Ishikawa (cell line): Measurements from ENCODE around the gene CHD2.

Experiments used
- CEBPB ChIP-seq: IDR thresholded peaks from 2 replicates; pipeline ENCODE4 v1.6.1; 2012
- EGR1 ChIP-seq: IDR thresholded peaks from 2 replicates; pipeline ENCODE4 v1.6.1; 2012
- EP300 ChIP-seq: IDR thresholded peaks from 2 replicates; pipeline ENCODE4 v1.6.1; 2012; ENCODE audit warnings: borderline replicate concordance
- FOXM1 ChIP-seq: IDR thresholded peaks from 2 replicates; pipeline ENCODE4 v1.6.1; 2012; ENCODE audit warnings: low read depth, borderline replicate concordance
- NFIC ChIP-seq: IDR thresholded peaks from 2 replicates; pipeline ENCODE4 v1.6.1; 2012
- RAD21 ChIP-seq: IDR thresholded peaks from 2 replicates; pipeline ENCODE4 v1.6.1; 2012; ENCODE audit warnings: low read depth
- REST ChIP-seq: IDR thresholded peaks from 2 replicates; pipeline ENCODE4 v1.6.1; 2012; ENCODE audit warnings: low read depth, mild to moderate bottlenecking
- USF1 ChIP-seq: IDR thresholded peaks from 2 replicates; pipeline ENCODE4 v1.6.1; 2012
- YY1 ChIP-seq: IDR thresholded peaks from 2 replicates; pipeline ENCODE4 v1.6.1; 2012; ENCODE audit warnings: low read depth
- ZBTB7A ChIP-seq: IDR thresholded peaks from 2 replicates; pipeline ENCODE4 v1.6.1; 2012; ENCODE audit warnings: low read depth
- TF ChIP-seq, protein P1 (sequence below): IDR thresholded peaks from 2 replicates; pipeline ENCODE4 v1.6.1; 2012

GRCh38 chr15:92869263-92869940, 30.7 kb upstream of the CHD2 start:
- peak; percentile 98 for TF ChIP-seq CEBPB
- TF ChIP-seq, protein P1, sequence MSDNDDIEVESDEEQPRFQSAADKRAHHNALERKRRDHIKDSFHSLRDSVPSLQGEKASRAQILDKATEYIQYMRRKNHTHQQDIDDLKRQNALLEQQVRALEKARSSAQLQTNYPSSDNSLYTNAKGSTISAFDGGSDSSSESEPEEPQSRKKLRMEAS, result no peak
- no peak for TF ChIP-seq REST
- TF ChIP-seq FOXM1, result no peak
- TF ChIP-seq YY1, result no peak
- no peak for TF ChIP-seq RAD21
- TF ChIP-seq EGR1, result no peak
- TF ChIP-seq USF1, result no peak
- no peak for TF ChIP-seq ZBTB7A
- TF ChIP-seq EP300, result peak; percentile 22; the same call in 1 of the 2 replicates
- no peak; the same call in 1 of the 2 replicates for TF ChIP-seq NFIC
